ENCODE data around the gene RPL13. TPM values are rescaled to one million over a fixed set of nuclear protein-coding genes. Genes with fewer than 3 reads are reported as not detected.

Gene RPL13
- total and polyA plus RNA-seq, 2 experiments from 2014 or later = 1,293 to 5,939 TPM

- Histone ChIP-seq H3K4me1 (ENCODE audit: low read depth) (peaks cover 13% of the 10 kb centered on the region), H3K27ac (no peak overlapping the region), H3K4me3 (no peak overlapping the region), H3K36me3 (no peaks in the 10 kb centered on the region), H3K27me3 (no peaks in the 10 kb centered on the region), H3K9me3 (ENCODE audit: low read depth) (no peaks in the 10 kb centered on the region)
- no peak for TF ChIP-seq CTCF (IDR thresholded peaks at IDR 0.05; ENCODE audit: low read depth, low read length)
- DNase-seq (ENCODE audit: low read depth in 1 of 2, low spot score in 1 of 2) = no peak
Observed at GRCh38 chr16:89595330-89596060, 35.0 kb downstream of the RPL13 start.

DNA sequence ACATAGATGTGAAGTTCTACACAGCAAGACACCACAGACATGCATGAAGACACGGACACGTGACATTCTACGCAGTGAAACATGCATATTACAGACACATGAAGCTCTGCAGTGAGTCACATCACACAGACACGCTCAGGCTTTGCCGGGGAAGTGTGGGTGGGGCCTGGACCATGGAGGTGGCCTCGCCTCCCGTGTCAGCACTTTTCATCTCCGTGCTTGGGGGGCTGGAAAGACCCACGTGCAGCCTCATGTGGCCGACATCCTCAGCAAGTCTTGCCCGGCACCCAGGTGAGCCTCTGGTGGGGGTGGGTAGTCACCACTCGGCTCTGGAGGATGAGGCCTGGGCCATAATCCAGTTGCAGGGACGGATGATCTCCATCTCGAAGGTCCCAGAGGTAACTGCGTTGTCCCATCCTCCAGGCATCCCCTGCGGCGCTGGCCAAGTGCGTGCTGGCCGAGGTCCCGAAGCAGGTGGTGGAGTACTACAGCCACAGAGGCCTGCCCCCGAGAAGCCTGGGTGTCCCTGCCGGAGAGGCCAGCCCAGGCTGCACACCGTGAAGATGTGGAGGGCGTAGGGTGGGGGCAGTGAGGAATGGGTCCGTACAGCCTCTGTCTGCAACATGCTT, 35.7 kb downstream of the RPL13 start:
- Histone ChIP-seq H3K9me3 (ENCODE audit: low read depth) (no peaks in the 10 kb centered on the region), H3K36me3 (no peaks in the 10 kb centered on the region), H3K27ac (no peak overlapping the region), H3K4me1 (ENCODE audit: low read depth) (peaks cover 13% of the 10 kb centered on the region), H3K4me3 (no peak overlapping the region), H3K27me3 (no peaks in the 10 kb centered on the region)
- DNase-seq (ENCODE audit: low read depth in 1 of 2, low spot score in 1 of 2) = no peak
- no peak for TF ChIP-seq CTCF (IDR thresholded peaks at IDR 0.05; ENCODE audit: low read depth, low read length)

DNA sequence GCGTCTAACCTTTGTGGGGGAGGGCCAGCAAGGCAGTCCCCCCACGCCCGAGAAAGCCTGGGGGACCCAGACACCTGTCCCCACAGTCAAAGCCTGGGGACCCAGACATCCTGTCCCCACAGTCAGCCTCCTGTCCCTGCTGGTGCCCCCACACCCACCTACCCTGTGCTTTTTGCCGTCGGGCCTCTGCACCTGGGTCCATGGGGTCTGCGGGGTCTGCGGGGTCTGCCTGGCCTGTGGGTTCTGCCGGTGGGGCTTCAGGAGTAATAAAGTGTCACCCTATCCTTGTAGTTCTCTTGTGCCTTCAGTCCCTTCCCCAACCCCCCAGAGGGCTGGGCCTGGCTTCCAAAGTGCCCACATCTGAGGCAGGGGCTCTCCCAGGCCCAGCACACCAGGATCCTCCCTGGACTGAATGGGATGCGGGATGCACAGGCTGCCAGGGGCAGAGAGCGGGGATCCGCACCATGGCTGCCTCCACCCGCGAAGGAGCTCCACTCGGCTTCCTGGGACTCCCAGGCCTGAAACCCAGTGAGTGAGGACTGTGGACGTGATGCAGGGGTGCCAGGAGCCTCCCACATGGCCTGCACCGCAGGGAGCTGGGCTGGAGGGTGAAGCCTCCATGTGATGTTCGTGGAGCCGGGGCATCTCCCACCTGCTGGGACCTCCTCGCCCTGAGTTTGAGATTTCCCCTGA, 36.6 kb downstream of the RPL13 start:
- peaks cover 14% of the 10 kb centered on the region for H3K4me1 ChIP-seq (ENCODE audit: low read depth)
- no peaks in the 10 kb centered on the region for H3K9me3 ChIP-seq (ENCODE audit: low read depth)
- no peaks in the 10 kb centered on the region for H3K36me3 ChIP-seq
- no peak for DNase-seq (ENCODE audit: low read depth in 1 of 2, low spot score in 1 of 2)
- H3K27ac ChIP-seq = no peak overlapping the region
- H3K4me3 ChIP-seq = no peak overlapping the region
- H3K27me3 ChIP-seq = no peaks in the 10 kb centered on the region
- TF ChIP-seq CTCF (IDR thresholded peaks at IDR 0.05; ENCODE audit: low read depth, low read length) = no peak

- no peak overlapping the region for H3K27ac ChIP-seq
- TF ChIP-seq CTCF (IDR thresholded peaks at IDR 0.05; ENCODE audit: low read depth, low read length) = no peak
Observed at GRCh38 chr16:89598199-89598598, 37.7 kb downstream of the RPL13 start.

GRCh38 chr16:89599451-89599858, 39.0 kb downstream of the RPL13 start:
- peak overlapping the region; percentile 65 for H3K27ac ChIP-seq

More at GRCh38 chr16:89598199-89598598, 37.7 kb downstream of the RPL13 start:
- Histone ChIP-seq H3K36me3 (no peaks in the 10 kb centered on the region), H3K4me1 (ENCODE audit: low read depth) (peaks cover 24% of the 10 kb centered on the region), H3K27me3 (no peaks in the 10 kb centered on the region), H3K4me3 (no peak overlapping the region), H3K9me3 (ENCODE audit: low read depth) (no peaks in the 10 kb centered on the region)
- DNase-seq (ENCODE audit: low read depth in 1 of 2, low spot score in 1 of 2) = peak; percentile 36 to 37

More at GRCh38 chr16:89599451-89599858, 39.0 kb downstream of the RPL13 start:
- Histone ChIP-seq H3K9me3 (ENCODE audit: low read depth) (no peaks in the 10 kb centered on the region), H3K27me3 (no peaks in the 10 kb centered on the region), H3K36me3 (no peaks in the 10 kb centered on the region), H3K4me3 (no peak overlapping the region), H3K4me1 (ENCODE audit: low read depth) (peaks cover 24% of the 10 kb centered on the region)
- DNase-seq (ENCODE audit: low read depth in 1 of 2, low spot score in 1 of 2) = peak in 1 of 2 donors; percentile 69
- peak; percentile 38 for TF ChIP-seq CTCF (IDR thresholded peaks at IDR 0.05; ENCODE audit: low read depth, low read length)
